ENCODE data around the gene PRKAR1B.
A peak's percentile ranks its signal among the peaks of the same experiment; 100 is the strongest.
"Not testable (repeated sequence)": the region's sequence is repeated elsewhere in the genome, so short reads cannot be mapped to it uniquely, and the experiment has no call there.

PRKAR1B gene

GRCh38 chr7:556837-557557, 170.1 kb downstream of the PRKAR1B start:
- DNase-seq (ENCODE audit: low read depth, low spot score) = no peak

GRCh38 chr7:556291-556826, 170.7 kb downstream of the PRKAR1B start:
- DNase-seq (ENCODE audit: low read depth, low spot score) = no peak

DNA sequence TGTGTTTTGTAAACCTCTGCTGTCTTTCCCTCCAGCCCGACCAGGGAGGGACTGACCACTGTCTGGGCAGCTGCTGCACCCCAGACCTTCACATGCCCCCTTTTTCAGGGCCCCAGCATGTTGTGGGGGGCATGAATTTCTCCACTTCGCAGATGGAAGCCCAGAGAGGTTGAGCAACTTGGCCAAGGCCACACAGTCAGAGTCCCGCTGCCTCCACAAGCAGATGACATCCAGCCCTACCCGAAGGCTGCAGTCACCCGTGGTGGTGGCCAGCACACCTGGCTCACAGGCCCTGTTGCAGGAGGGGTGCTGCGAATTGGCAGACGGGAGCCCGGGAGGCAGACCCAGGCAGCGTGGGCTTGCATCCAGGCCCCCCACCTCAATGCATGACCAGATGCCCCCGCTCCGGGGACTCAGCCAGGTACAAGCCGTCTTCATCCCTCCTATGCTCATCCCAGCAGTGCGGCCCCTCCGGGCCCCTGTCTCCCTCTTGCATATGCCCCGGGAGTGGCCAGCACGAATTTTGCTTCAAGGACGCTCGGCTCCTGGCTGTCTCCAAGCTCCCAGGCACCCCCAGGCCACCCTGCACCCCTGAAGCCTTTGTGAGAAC, 171.4 kb downstream of the PRKAR1B start:
- no peak for DNase-seq (ENCODE audit: low read depth, low spot score)

GRCh38 chr7:553636-554111, 173.4 kb downstream of the PRKAR1B start:
- no peak for DNase-seq (ENCODE audit: low read depth, low spot score)

DNA sequence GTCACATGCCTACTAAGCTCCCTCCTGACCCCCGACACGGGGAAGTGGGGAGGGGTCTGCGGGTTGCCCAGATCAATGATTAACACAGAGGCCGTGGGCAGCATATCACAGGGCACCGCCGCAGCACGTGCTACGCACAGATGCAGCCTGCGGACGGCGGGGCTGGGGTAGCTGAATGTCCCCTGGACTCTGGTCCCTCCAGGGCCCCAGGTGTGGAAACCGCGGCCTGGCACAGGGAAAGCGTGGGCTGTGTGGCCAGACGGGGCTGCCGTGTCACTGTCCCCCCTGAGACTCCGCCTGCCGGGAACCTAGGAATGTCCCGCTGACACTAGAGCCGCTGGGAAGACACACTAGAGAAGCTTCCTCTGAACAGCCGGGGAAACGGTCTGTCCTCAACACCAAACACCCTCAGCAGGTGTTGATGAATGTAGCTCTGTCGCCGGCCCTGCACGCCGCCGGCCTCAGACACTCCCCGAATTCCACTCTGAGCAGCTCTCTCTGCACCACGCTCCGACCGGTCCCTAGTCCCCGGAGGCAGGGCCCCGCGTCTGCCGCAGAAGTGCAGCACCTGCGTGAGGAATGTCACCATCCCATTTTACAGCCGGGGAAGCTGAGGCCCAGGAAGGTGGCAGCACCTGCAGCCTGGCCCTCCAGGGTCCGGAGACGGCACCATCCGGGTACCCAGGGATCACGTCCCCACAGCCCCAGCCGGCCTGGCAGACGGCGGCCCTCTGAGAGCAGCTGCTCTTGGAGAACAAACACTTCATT, 174.0 kb downstream of the PRKAR1B start:
- DNase-seq (ENCODE audit: low read depth, low spot score) = no peak

GRCh38 chr7:552151-552867, 174.8 kb downstream of the PRKAR1B start:
- DNase-seq (ENCODE audit: low read depth, low spot score) = not testable (repeated sequence)

GRCh38 chr7:551615-551970, 175.5 kb downstream of the PRKAR1B start:
- DNase-seq (ENCODE audit: low read depth, low spot score) = not testable (repeated sequence)

DNA sequence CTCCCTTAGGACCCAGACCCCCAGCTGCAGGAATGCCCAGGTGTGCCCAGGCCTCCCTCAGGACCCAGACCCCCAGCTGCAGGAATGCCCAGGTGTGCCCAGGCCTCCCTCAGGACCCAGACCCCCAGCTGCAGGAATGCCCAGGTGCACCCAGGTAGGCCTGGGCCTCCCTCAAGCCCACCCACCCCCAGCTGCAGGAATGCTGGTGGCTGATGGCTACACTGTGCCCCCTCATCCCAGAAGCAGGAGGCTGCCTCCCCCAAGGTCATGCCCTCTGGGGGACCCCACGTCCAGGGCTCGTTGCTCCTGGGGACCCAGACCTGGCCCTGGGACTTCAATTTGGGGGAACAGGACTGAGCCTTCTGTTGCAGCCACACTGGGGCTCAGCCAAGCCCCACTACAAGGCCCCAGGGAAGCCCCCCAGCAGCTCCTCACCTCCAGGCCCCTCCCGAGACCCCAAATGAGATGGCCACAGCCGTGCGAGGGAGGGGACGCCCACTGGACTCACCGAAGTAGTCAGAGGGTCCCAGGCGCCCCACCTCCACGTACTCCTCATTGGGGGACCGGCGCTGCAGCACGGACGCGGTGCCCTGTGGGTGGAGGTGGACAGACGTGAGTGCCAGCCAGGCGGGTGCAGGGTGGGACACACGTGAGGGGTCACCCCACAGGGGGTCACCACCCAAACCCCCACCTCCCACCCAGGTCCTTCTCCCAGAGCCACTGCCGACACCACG, 176.0 kb downstream of the PRKAR1B start:
- DNase-seq (ENCODE audit: low read depth, low spot score) = no peak

DNA sequence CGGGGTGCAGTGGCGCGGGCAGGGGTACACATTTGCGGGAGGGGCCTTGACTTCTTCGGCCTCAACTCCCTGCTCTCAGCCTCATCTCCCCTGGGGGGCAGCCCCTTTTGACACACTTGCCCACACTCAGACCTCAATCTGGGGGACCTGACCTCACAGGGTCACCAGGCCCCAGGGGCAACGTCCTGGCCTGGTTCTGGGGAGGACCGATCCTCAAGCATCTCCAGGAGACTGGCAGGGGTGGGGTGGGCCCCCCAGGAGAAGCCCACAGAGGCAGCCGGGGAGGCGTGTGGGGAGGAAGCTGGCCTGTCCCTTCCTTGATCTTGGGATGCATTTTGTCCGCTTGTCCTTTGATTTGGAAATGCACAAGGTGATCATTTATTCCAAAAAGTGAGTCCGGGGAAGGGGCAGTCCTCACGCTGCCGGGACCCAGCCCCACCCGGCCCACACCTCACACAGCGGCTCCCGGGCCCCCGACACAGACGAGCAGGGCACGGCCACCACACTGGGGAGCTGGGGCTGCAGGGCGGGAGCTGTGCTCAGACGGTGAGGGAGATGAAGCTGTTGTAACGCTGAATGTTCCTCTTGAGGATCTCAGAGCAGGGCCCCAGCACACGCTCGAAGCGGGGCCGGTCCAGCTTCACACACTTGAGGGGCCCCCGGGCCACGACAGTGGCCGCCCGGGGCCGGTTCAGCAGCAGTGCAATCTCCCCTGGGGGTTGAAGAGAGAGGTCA, 177.0 kb downstream of the PRKAR1B start:
- DNase-seq (ENCODE audit: low read depth, low spot score) = no peak

- DNase-seq (ENCODE audit: low read depth, low spot score) = no peak
Measured at GRCh38 chr7:549066-549890, 177.8 kb downstream of the PRKAR1B start.

- no peak for DNase-seq (ENCODE audit: low read depth, low spot score)
Measured at GRCh38 chr7:548401-548800, 178.7 kb downstream of the PRKAR1B start.

DNA sequence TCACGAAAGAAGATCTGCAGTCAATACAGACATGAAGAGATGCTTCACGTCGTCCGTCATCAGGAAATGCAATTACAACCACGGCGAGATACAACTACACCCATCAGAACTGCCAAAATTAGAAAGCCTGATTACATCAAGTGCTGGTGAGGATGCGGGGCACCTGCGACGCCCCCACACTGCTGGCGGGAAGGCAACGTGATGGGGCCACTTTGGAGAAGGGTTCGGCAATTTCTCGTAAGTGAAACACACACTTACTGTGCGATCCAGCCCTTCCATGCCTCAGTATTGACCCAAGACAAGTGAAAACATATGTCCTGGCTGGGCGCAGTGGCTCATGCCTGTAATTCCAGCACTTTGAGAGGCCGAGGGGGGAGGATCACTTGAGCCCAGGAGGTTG, 181.6 kb downstream of the PRKAR1B start:
- no peak for DNase-seq (ENCODE audit: low read depth, low spot score)

DNA sequence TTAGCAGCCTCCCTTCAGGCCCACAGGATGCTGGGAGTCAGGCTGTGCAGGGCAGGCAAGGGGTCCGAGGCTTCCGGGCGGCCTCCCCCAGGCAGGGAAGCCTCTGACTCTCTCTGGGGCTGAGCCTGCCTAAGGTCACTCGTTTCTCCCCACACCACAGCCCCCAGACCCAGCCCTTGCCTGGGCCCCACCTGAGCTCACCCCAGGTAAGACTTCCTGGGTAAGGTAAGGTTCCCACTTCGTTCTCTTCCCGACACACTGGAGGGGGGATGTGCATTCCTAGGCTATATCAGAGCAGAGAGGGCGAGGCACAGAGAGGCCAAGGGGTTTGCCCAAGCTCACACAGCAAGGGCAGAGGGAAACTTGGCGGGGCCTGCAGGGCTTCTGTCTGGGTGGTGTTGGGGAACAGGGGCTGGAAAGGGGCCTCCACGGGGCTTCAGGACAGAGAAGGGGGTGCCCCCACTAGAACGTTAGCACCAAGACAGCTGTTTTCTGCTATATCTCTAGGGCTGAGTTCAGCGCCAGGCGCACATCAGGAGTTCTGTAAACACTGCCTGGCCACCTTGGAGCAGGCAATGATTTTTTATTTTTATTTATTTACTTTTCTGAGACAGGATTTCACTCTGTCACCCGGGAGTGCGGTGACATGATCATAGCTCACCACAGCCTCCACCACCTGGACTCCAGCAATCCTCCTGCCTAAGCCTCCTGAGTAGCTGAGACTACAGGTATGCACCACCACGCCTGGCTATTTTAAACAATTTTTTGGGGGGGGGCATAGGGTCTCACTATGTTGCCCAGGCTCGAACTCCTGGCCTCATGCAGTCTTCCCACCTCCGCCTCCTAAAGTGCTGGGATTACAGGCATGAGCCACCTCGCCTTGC, 182.5 kb downstream of the PRKAR1B start:
- no peak for DNase-seq (ENCODE audit: low read depth, low spot score)

DNA sequence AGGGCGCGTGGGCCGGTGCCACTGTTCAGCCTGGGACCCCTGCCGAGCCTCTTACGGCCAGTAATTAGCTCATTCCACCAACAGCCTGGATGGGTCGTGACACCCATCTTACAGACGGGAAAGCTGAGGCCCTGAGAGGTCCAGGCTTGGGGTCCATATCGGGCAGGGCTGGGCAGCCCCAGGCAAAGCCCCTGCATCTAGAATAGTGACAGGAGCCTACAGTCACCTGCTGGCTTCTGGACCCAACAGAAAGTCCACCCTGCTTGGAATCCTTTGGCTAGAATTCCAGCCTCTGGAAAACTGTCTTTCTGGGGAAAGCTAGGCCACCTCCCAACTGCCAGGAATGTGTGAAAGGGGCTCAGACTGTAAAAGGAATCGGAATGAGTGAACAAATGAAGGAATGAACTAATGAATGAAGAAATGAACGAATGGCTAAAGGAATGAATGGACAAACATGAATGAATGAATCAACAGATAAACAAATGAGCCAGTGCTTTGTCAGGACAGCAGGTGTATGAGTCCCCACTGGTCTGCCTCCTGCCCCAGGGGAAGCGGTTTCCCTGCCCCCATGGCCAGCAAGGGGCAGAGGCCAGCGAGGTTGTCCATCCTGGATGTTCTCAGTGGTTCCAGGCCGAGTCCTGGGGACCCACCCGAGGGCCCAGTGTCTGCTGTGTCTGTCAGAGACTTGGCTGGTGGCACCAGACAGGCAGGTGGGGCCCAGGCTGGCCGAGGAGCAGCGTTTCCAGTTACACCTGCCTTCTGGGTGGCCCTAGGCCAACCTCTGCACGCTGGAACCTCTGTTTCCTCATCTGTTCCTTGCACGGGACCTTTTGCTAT, 183.4 kb downstream of the PRKAR1B start:
- no peak for DNase-seq (ENCODE audit: low read depth, low spot score)

GRCh38 chr7:542713-543500, 184.2 kb downstream of the PRKAR1B start:
- peak; percentile 91 for DNase-seq (ENCODE audit: low read depth, low spot score)

GRCh38 chr7:542131-542712, 184.9 kb downstream of the PRKAR1B start:
- no peak for DNase-seq (ENCODE audit: low read depth, low spot score)
